CD4-positive, alpha-beta T cell treated with Interleukin-1 beta for 1 hour (primary cell): ENCODE data around the gene CASP5.

ENCODE experiments used
- DNase-seq, 2 donors: peaks; one replicate each; pipeline ENCODE4 v3.0.0-alpha.2; 2020 to 2022

Gene CASP5

GRCh38 chr11:104967534-104968354 is 55.2 kb downstream of the CASP5 start:
- peak in 1 of 2 donors; percentile 7 for DNase-seq

- DNase-seq = no peak
Observed at GRCh38 chr11:104965735-104966134, 57.2 kb downstream of the CASP5 start.

GRCh38 chr11:104964247-104964646 is 58.7 kb downstream of the CASP5 start:
- no peak for DNase-seq

GRCh38 chr11:104962852-104963251 is 60.1 kb downstream of the CASP5 start:
- no peak for DNase-seq

- no peak for DNase-seq
Observed at GRCh38 chr11:104957280-104957679, 65.7 kb downstream of the CASP5 start.

- no peak for DNase-seq
Observed at GRCh38 chr11:104956528-104956927, 66.4 kb downstream of the CASP5 start.

GRCh38 chr11:104946907-104947306 is 76.1 kb downstream of the CASP5 start:
- peak; percentile 14 to 69 for DNase-seq
